ENCODE measurements around the gene ATE1.

GRCh38 chr10:121833387-121833786 lies 94.4 kb downstream of the ATE1 start:
- no peak for TF ChIP-seq CTCF (IDR thresholded peaks at IDR 0.05; ENCODE audit: poor library complexity)
- TF ChIP-seq EZH2phosphoT487 (IDR thresholded peaks at IDR 0.05; ENCODE audit: low read depth, severe bottlenecking, unreplicated experiment): no peak

Measured in hepatocyte (in vitro differentiated cells).